HCT116 (cell line): Measurements from ENCODE around the gene ZSWIM3. TPM values are rescaled to one million over a fixed set of nuclear protein-coding genes. Genes with fewer than 3 reads are reported as not detected.

Source experiments
- ATAC-seq: fragments of 200-7000 bp; cut with Tn5 transposase; 2 replicates; pipeline ENCODE4 v1.9.1; 2020; ENCODE audit warnings: mild to moderate bottlenecking, moderate library complexity
- BruUV-seq: library from RNA; stranded (reverse); fragments of 400-500 nt; replicated peaks from 2 replicates; lab custom pipeline; 2021; lab: Mats Ljungman, UMichigan
- CTCF ChIA-PET: fragments of 300-600 bp; sonication (Branson Sonifier 250); formaldehyde crosslinking; loops from one replicate; lab custom pipeline; 2021; ENCODE audit warnings: antibody characterized with exemption; lab: Charles Lee
- POLR2A ChIA-PET: fragments of 300-600, 350-600 bp; sonication (Branson Sonifier 250); formaldehyde crosslinking; loops from one replicate; lab custom pipeline; 2021; ENCODE audit warnings: antibody characterized with exemption; lab: Charles Lee
- RAD21 ChIA-PET, 2 experiments: fragments of 300-600 bp; sonication (Branson Sonifier 250); formaldehyde crosslinking; loops; one replicate each; lab custom pipeline; 2023; ENCODE audit warnings: low total read pairs in 2 of 2; ENCODE audit not compliant: uncharacterized antibody in 2 of 2, unreplicated experiment in 2 of 2, low non-redundant PET in 1 of 2; lab: Charles Lee
- DNase-seq: peaks from one replicate; pipeline ENCODE4 v3.0.0-alpha.2; 2010; ENCODE audit warnings: low read depth, low spot score
- H2AFZ ChIP-seq: fragments of 200-600 bp; shearing (Covaris generic), sonication (generic); 2 replicates; pipeline ENCODE4 v1.6.1; 2017; ENCODE audit warnings: low read depth, mixed run types, mixed read lengths, antibody characterized with exemption, low read length; ENCODE audit not compliant: poor library complexity, severe bottlenecking
- H3K27ac ChIP-seq: 2 replicates; pipeline ENCODE4 v1.5.1; 2012; ENCODE audit warnings: low read depth, low read length
- H3K27me3 ChIP-seq: fragments of 200-600 bp; sonication (generic); 2 replicates; pipeline ENCODE4 v1.6.1; 2016; ENCODE audit warnings: mixed run types, low read length, mixed read lengths; ENCODE audit not compliant: insufficient read depth
- H3K36me3 ChIP-seq, 2 experiments: fragments of 200-500 bp in 1 of 2; fragments of 200-600 bp in 1 of 2; sonication (Bioruptor generic) in 1 of 2; sonication (generic) in 1 of 2; 2 replicates each; pipeline versions ENCODE4 v1.5.1 to v1.6.1; 2014 to 2016; ENCODE audit warnings: low read length in 2 of 2, inconsistent platforms in 1 of 2, mixed read lengths in 1 of 2, mixed run types in 1 of 2; ENCODE audit not compliant: insufficient read depth in 2 of 2, control insufficient read depth in 1 of 2
- H3K4me1 ChIP-seq, 2 experiments: fragments of 200-600 bp in 1 of 2; sonication (generic) in 1 of 2; 2 replicates each; pipeline versions ENCODE4 v1.5.1 to v1.6.1; 2012 to 2017; ENCODE audit warnings: low read length in 2 of 2, inconsistent platforms in 1 of 2, mild to moderate bottlenecking in 1 of 2, mixed read lengths in 1 of 2, mixed run types in 1 of 2, moderate library complexity in 1 of 2; ENCODE audit not compliant: insufficient read depth in 2 of 2, control insufficient read depth in 1 of 2
- H3K4me2 ChIP-seq: fragments of 200-600 bp; sonication (generic); 2 replicates; pipeline ENCODE4 v1.6.1; 2017; ENCODE audit warnings: mixed run types, low read length, mixed read lengths
- H3K4me3 ChIP-seq, 2 experiments: fragments of 200-600 bp in 1 of 2; sonication (generic) in 1 of 2; replicated peaks in 1 of 2; 2 replicates each; pipeline ENCODE4 v1.5.1; 2011 to 2016; ENCODE audit warnings: low read length in 2 of 2, control low read depth in 1 of 2, low read depth in 1 of 2, mild to moderate bottlenecking in 1 of 2, mixed read lengths in 1 of 2, mixed run types in 1 of 2
- H3K79me2 ChIP-seq: fragments of 200-600 bp; sonication (generic); 2 replicates; pipeline ENCODE4 v1.6.1; 2017; ENCODE audit warnings: mild to moderate bottlenecking, mixed run types, low read length, moderate library complexity, mixed read lengths; ENCODE audit not compliant: insufficient read depth
- H3K9ac ChIP-seq: fragments of 200-600 bp; sonication (generic); 2 replicates; pipeline ENCODE4 v1.6.1; 2016; ENCODE audit warnings: low read length, mixed read lengths
- H3K9me2 ChIP-seq: fragments of 200-600 bp; sonication (generic), shearing (Covaris generic); 2 replicates; pipeline ENCODE4 v1.6.1; 2017; ENCODE audit warnings: mixed run types, mild to moderate bottlenecking, moderate library complexity; ENCODE audit not compliant: insufficient read depth
- H3K9me3 ChIP-seq, 2 experiments: fragments of 200-500 bp in 1 of 2; fragments of 200-600 bp in 1 of 2; sonication (Bioruptor generic) in 1 of 2; sonication (generic) in 1 of 2; 2 replicates each; pipeline ENCODE4 v1.6.1; 2014 to 2017; ENCODE audit warnings: low read length in 2 of 2, mixed read lengths in 2 of 2, inconsistent platforms in 1 of 2, low read depth in 1 of 2, mild to moderate bottlenecking in 1 of 2, mixed run types in 1 of 2, moderate library complexity in 1 of 2; ENCODE audit not compliant: control insufficient read depth in 1 of 2, insufficient read depth in 1 of 2
- H4K20me1 ChIP-seq: fragments of 200-600 bp; sonication (generic), shearing (Covaris generic); 2 replicates; pipeline ENCODE4 v1.6.1; 2017; ENCODE audit warnings: mixed run types, mild to moderate bottlenecking, moderate library complexity; ENCODE audit not compliant: insufficient read depth
- ATF3 ChIP-seq: IDR thresholded peaks from 2 replicates; pipeline ENCODE4 v1.6.1; 2012
- CBX3 ChIP-seq: IDR thresholded peaks from 2 replicates; pipeline ENCODE4 v1.6.1; 2012; ENCODE audit warnings: low read depth
- CEBPB ChIP-seq: IDR thresholded peaks from 2 replicates; pipeline ENCODE4 v1.6.1; 2012; ENCODE audit warnings: low read depth
- CTCF ChIP-seq, 3 experiments: fragments of 200-600 bp in 1 of 3; sonication (generic) in 1 of 3; IDR thresholded peaks in 2 of 3; conservative IDR thresholded peaks in 1 of 3; 2 replicates each; pipeline ENCODE4 v1.5.1; 2012 to 2017; ENCODE audit warnings: low read depth in 2 of 3, low read length in 2 of 3, antibody characterized with exemption in 1 of 3, borderline replicate concordance in 1 of 3, control low read depth in 1 of 3, mild to moderate bottlenecking in 1 of 3, mixed read lengths in 1 of 3, mixed run types in 1 of 3, moderate library complexity in 1 of 3; ENCODE audit not compliant: insufficient read depth in 1 of 3
- EGR1 ChIP-seq: IDR thresholded peaks from 2 replicates; pipeline ENCODE4 v1.6.1; 2012; ENCODE audit warnings: low read depth
- ELF1 ChIP-seq: IDR thresholded peaks from 2 replicates; pipeline ENCODE4 v1.6.1; 2012; ENCODE audit warnings: low read depth, borderline replicate concordance
- EZH2 ChIP-seq: fragments of 200-600 bp; sonication (generic); IDR thresholded peaks from 2 replicates; pipeline ENCODE4 v1.6.1; 2017; ENCODE audit warnings: antibody characterized with exemption, mixed run types
- EZH2phosphoT487 ChIP-seq: fragments of 200-600 bp; IDR thresholded peaks from 2 replicates; pipeline ENCODE4 v1.6.1; 2018; ENCODE audit warnings: antibody characterized with exemption, borderline replicate concordance
- JUND ChIP-seq: IDR thresholded peaks from 2 replicates; pipeline ENCODE4 v1.6.1; 2012
- MAX ChIP-seq: IDR thresholded peaks from 2 replicates; pipeline ENCODE4 v1.6.1; 2012
- POLR2A ChIP-seq: IDR thresholded peaks from 2 replicates; pipeline ENCODE4 v1.7.0; 2011; ENCODE audit warnings: borderline replicate concordance; ENCODE audit not compliant: insufficient read depth, insufficient read length; ENCODE audit errors: extremely low read depth
- POLR2AphosphoS5 ChIP-seq: IDR thresholded peaks from 2 replicates; pipeline ENCODE4 v1.6.1; 2011; ENCODE audit warnings: mild to moderate bottlenecking, low read depth, low read length, moderate library complexity
- RAD21 ChIP-seq: IDR thresholded peaks from 2 replicates; pipeline ENCODE4 v1.6.1; 2012; ENCODE audit warnings: low read depth, mild to moderate bottlenecking
- REST ChIP-seq: IDR thresholded peaks from 2 replicates; pipeline ENCODE4 v1.6.1; 2012; ENCODE audit warnings: low read depth
- SIN3A ChIP-seq: IDR thresholded peaks from 2 replicates; pipeline ENCODE4 v1.6.1; 2012; ENCODE audit warnings: low read depth
- SP1 ChIP-seq: IDR thresholded peaks from 2 replicates; pipeline ENCODE4 v1.6.1; 2012; ENCODE audit warnings: low read depth
- SRF ChIP-seq: IDR thresholded peaks from 2 replicates; pipeline ENCODE4 v1.6.1; 2012; ENCODE audit warnings: low read depth
- YY1 ChIP-seq: IDR thresholded peaks from 2 replicates; pipeline ENCODE4 v1.6.1; 2011; ENCODE audit warnings: low read length, low read depth, moderate library complexity, mild to moderate bottlenecking; ENCODE audit not compliant: insufficient replicate concordance; ENCODE audit errors: extremely low read depth
- ZBTB33 ChIP-seq: IDR thresholded peaks from 2 replicates; pipeline ENCODE4 v1.6.1; 2011; ENCODE audit warnings: mild to moderate bottlenecking, low read length, moderate library complexity; ENCODE audit not compliant: insufficient replicate concordance; ENCODE audit errors: extremely low read depth
- ZFX ChIP-seq: fragments of 450-650 bp; IDR thresholded peaks from 2 replicates; pipeline ENCODE4 v1.6.1; 2017
- intact Hi-C: fragments of 100-400 bp; cut with micrococcal nuclease; formaldehyde crosslinking; loops from 2 replicates; pipeline ENCODE4 v1.10.0; 2022
- total RNA-seq: library from RNA; stranded (reverse); gene quantifications from one replicate; pipeline ENCODE4 v1.2.1, GENCODE V29; 2021; ENCODE audit not compliant: unreplicated experiment

ZSWIM3 gene
- total RNA-seq, 1 experiment from 2014 or later = 1.8 TPM

GRCh38 chr20:45883100-45883469 lies 25.7 kb downstream of the ZSWIM3 start:
- no peak for TF ChIP-seq POLR2AphosphoS5
- no peak for TF ChIP-seq POLR2A
- TF ChIP-seq REST = no peak
- TF ChIP-seq EZH2 = no peak
- TF ChIP-seq ELF1 = no peak
- no peak for TF ChIP-seq ZFX
- no peak for TF ChIP-seq CTCF (IDR thresholded peaks at IDR 0.05 in 2 of 3, conservative IDR thresholded peaks at IDR 0.05 in 1 of 3; ENCODE audit: borderline replicate concordance in 1 of 3, insufficient read depth in 1 of 3, low read depth in 2 of 3, low read length in 2 of 3)
- no peak for TF ChIP-seq SP1
- no peak for TF ChIP-seq JUND
- TF ChIP-seq ZBTB33 = no peak
- TF ChIP-seq CEBPB = no peak
- TF ChIP-seq SRF = no peak
- TF ChIP-seq CBX3 = no peak
- no peak for TF ChIP-seq EGR1
- TF ChIP-seq ATF3 = no peak
- TF ChIP-seq YY1 = no peak
- TF ChIP-seq RAD21 = no peak
- no peak for TF ChIP-seq SIN3A
- no peak for TF ChIP-seq MAX
- no peak for TF ChIP-seq EZH2phosphoT487
- DNase-seq = no peak
- no peak overlapping the region for H3K27ac ChIP-seq
- H3K4me2 ChIP-seq = no peak overlapping the region
- H3K4me3 ChIP-seq = no peak overlapping the region
- intact Hi-C loops = no loop called here
- peaks cover 8 to 18% of the 10 kb centered on the region in 2 experiments; a peak in 2 of 4 replicates for H3K36me3 ChIP-seq
- no peak for ATAC-seq
- no peaks in the 10 kb centered on the region for H3K9me2 ChIP-seq
- no TSS peak for BruUV-seq
- no peaks in the 10 kb centered on the region for H3K9me3 ChIP-seq
- ChIA-PET RAD21 (no interaction called here), POLR2A (no interaction called here), CTCF (no interaction called here)
- no peaks in the 10 kb centered on the region for H3K27me3 ChIP-seq
- H3K4me1 ChIP-seq = peaks cover 16 to 27% of the 10 kb centered on the region in 2 experiments
- peaks cover 19% of the 10 kb centered on the region for H3K79me2 ChIP-seq
- no peak overlapping the region for H3K9ac ChIP-seq
- H2AFZ ChIP-seq = no peak overlapping the region
- no peaks in the 10 kb centered on the region for H4K20me1 ChIP-seq
